Activated naive CD8-positive, alpha-beta T cell treated with anti-CD3 and anti-CD28 coated beads, Interleukin-2, amount 50 U/mL, for 24 hours (primary cell): ENCODE measurements around the gene MAP4K5.
"Not testable (repeated sequence)": the region's sequence is repeated elsewhere in the genome, so short reads cannot be mapped to it uniquely, and the experiment has no call there.

Experiments used
- ATAC-seq: fragments of 150-1000 bp; cut with Tn5 transposase; one replicate; pipeline ENCODE4 v1.10.0; 2021
- DNase-seq: peaks from one replicate; pipeline ENCODE4 v3.0.0; 2021
- H3K27ac Mint-ChIP-seq: one replicate; pipeline ENCODE4 v1.8.0; 2021; ENCODE audit warnings: mild to moderate bottlenecking, mixed read lengths
- H3K27me3 Mint-ChIP-seq: one replicate; pipeline ENCODE4 v1.8.0; 2021; ENCODE audit warnings: mixed read lengths
- H3K36me3 Mint-ChIP-seq: one replicate; pipeline ENCODE4 v1.8.0; 2021; ENCODE audit warnings: low read depth, mixed read lengths
- H3K4me1 Mint-ChIP-seq: one replicate; pipeline ENCODE4 v1.8.0; 2021; ENCODE audit warnings: mixed read lengths
- H3K4me3 Mint-ChIP-seq: one replicate; pipeline ENCODE4 v1.8.0; 2021; ENCODE audit warnings: mild to moderate bottlenecking, moderate library complexity, mixed read lengths
- H3K9me3 Mint-ChIP-seq: one replicate; pipeline ENCODE4 v1.8.0; 2021; ENCODE audit warnings: mixed read lengths

The MAP4K5 gene

GRCh38 chr14:50524060-50524459 is 8.3 kb downstream of the MAP4K5 start:
- no peak for ATAC-seq
- Mint-ChIP-seq H3K27ac (peak overlapping the region; percentile 4), H3K4me3 (no peak overlapping the region), H3K27me3 (no peaks in the 10 kb centered on the region), H3K9me3 (no peaks in the 10 kb centered on the region), H3K4me1 (peaks cover 68% of the 10 kb centered on the region), H3K36me3 (peaks cover 5% of the 10 kb centered on the region)
- no peak for DNase-seq

DNA sequence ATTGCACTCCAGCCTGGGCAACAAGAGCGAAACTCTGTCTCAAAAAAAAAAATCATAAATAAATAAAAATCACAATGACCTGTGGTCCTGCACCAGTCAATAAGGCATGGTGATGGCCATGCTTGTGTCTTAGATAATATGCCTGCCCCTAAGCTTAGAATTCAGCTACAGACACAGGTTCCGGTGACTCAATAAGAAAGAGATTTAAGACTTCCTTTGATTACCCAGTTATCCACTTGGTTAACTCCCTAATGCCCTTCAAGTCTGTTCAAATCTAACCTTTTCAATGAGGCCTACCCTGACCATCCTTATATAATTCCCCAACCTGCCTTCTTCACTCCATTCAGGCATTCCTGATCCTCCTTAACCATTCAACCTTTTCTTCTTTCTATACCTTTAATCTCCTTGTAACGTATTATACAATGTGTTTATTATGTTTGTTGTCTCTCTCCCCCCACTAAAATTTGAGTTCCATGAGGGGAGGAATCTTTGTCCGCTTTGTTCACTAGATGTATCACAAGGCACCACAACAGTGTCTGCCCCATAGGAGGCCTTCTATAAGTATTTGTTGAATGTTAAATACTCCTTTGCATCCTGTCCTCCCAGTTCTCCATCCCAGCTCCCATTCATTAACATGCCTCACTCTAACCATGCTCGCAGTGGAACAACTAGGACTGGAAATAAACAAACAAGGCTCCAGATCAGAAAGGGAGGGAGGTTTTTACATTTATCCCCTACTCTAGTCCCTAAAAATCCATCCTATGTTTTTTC is 8.9 kb downstream of the MAP4K5 start:
- no peaks in the 10 kb centered on the region for H3K9me3 Mint-ChIP-seq

GRCh38 chr14:50521912-50522341 is 10.4 kb downstream of the MAP4K5 start:
- peaks cover 3% of the 10 kb centered on the region for H3K36me3 Mint-ChIP-seq

More for the DNA sequence above, 8.9 kb downstream of the MAP4K5 start:
- ATAC-seq (no peak), DNase-seq (no peak)
- H3K27me3 Mint-ChIP-seq, result no peaks in the 10 kb centered on the region
- no peak overlapping the region for H3K4me3 Mint-ChIP-seq
- H3K36me3 Mint-ChIP-seq, result peaks cover 5% of the 10 kb centered on the region
- no peak overlapping the region for H3K27ac Mint-ChIP-seq
- peaks cover 67% of the 10 kb centered on the region for H3K4me1 Mint-ChIP-seq

GRCh38 chr14:50520947-50521815 is 11.2 kb downstream of the MAP4K5 start:
- DNase-seq (peak; percentile 50), ATAC-seq (peak; percentile 92)
- H3K27me3 Mint-ChIP-seq, result no peaks in the 10 kb centered on the region

More at GRCh38 chr14:50521912-50522341, 10.4 kb downstream of the MAP4K5 start:
- ATAC-seq, result peak; percentile 62
- H3K27ac Mint-ChIP-seq, result peak overlapping the region; percentile 85
- no peak for DNase-seq
- peaks cover 63% of the 10 kb centered on the region for H3K4me1 Mint-ChIP-seq
- H3K27me3 Mint-ChIP-seq, result no peaks in the 10 kb centered on the region
- peak overlapping the region; percentile 51 for H3K4me3 Mint-ChIP-seq
- H3K9me3 Mint-ChIP-seq, result no peaks in the 10 kb centered on the region

DNA sequence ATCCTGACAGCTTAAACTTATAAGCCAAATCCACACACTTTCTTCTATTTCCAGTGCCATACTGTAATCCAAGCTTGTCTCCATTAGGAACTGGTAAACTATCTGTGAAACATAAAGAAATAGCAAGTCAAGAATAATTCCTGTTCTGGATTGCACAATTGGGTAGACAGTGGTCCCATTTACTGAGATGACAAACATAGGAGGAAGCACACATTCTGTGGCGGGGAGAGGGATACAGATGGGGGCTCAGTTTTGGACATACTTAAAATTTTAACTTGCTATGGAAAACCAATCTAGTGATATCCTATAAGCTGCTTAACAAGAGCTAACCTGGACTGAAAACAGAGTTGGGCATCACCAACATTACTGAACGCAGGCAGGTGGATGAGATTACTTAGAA is 16.3 kb downstream of the MAP4K5 start:
- H3K4me3 Mint-ChIP-seq, result no peak overlapping the region
- no peak overlapping the region for H3K27ac Mint-ChIP-seq
- no peak for DNase-seq
- no peak for ATAC-seq
- H3K9me3 Mint-ChIP-seq, result no peaks in the 10 kb centered on the region
- no peaks in the 10 kb centered on the region for H3K27me3 Mint-ChIP-seq
- peaks cover 1% of the 10 kb centered on the region for H3K36me3 Mint-ChIP-seq
- H3K4me1 Mint-ChIP-seq, result peaks cover 17% of the 10 kb centered on the region

More at GRCh38 chr14:50520947-50521815, 11.2 kb downstream of the MAP4K5 start:
- peak overlapping the region; percentile 51 for H3K4me3 Mint-ChIP-seq
- H3K4me1 Mint-ChIP-seq, result peaks cover 60% of the 10 kb centered on the region
- H3K9me3 Mint-ChIP-seq, result no peaks in the 10 kb centered on the region
- peak overlapping the region; percentile 85 for H3K27ac Mint-ChIP-seq
- H3K36me3 Mint-ChIP-seq, result no peaks in the 10 kb centered on the region

DNA sequence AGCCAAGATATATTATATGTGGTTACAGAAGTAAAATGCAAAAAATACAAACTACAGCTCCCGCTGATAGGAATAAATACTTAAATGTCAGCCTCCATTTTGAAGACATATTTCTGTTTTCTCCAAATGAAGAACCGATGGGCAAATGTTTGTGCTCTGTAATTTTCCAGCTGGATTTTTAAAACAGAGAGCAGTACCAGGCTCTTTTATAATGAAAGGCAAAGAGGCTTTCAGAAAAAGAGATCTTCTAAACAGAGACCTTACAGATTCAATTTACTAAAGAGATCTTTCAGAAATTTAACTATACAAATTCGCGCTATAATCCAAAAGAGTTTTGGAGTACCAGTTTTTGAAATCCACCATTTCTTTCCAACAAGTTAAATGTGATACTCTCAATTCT is 19.9 kb downstream of the MAP4K5 start:
- Mint-ChIP-seq H3K27ac (no peak overlapping the region), H3K4me3 (no peak overlapping the region), H3K27me3 (no peaks in the 10 kb centered on the region), H3K9me3 (peaks cover 3% of the 10 kb centered on the region), H3K4me1 (peaks cover 10% of the 10 kb centered on the region), H3K36me3 (peaks cover 11% of the 10 kb centered on the region)
- DNase-seq, result no peak
- ATAC-seq, result no peak

GRCh38 chr14:50510157-50510556 is 22.2 kb downstream of the MAP4K5 start:
- ATAC-seq (no peak), DNase-seq (no peak)
- Mint-ChIP-seq H3K27ac (no peak overlapping the region), H3K4me3 (no peak overlapping the region), H3K36me3 (peaks cover 11% of the 10 kb centered on the region), H3K4me1 (peaks cover 15% of the 10 kb centered on the region), H3K27me3 (no peaks in the 10 kb centered on the region), H3K9me3 (peaks cover 3% of the 10 kb centered on the region)

DNA sequence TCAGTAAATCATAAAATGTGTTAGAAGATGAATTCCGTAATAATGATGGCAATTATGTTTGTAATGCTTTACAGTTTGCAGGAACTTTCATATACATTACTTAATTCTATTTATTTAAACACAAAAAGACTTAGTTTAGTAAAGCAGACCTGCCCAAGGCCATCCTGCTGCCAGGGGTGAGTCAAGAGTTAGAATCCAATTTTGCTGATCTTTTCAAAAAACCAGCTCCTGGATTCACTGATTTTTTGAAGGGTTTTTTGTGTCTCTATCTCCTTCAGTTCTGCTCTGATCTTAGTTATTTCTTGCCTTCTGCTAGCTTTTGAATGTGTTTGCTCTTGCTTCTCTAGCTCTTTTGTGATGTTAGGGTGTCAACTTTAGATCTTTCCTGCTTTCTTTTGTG is 25.3 kb downstream of the MAP4K5 start:
- not testable (repeated sequence) for H3K27me3 Mint-ChIP-seq, DNase-seq, H3K9me3 Mint-ChIP-seq, H3K4me3 Mint-ChIP-seq, ATAC-seq
- H3K27ac Mint-ChIP-seq, result peak overlapping the region; percentile 23
- peaks cover 21% of the 10 kb centered on the region for H3K36me3 Mint-ChIP-seq
- peaks cover 15% of the 10 kb centered on the region for H3K4me1 Mint-ChIP-seq

- DNase-seq, result no peak
- Mint-ChIP-seq H3K27ac (no peak overlapping the region), H3K36me3 (peaks cover 22% of the 10 kb centered on the region), H3K9me3 (no peaks in the 10 kb centered on the region), H3K4me1 (peaks cover 10% of the 10 kb centered on the region), H3K4me3 (no peak overlapping the region), H3K27me3 (no peaks in the 10 kb centered on the region)
- ATAC-seq, result peak; percentile 49
Measured at GRCh38 chr14:50501642-50502041, 30.7 kb downstream of the MAP4K5 start.

GRCh38 chr14:50497351-50497750 is 35.0 kb downstream of the MAP4K5 start:
- ATAC-seq (no peak), DNase-seq (no peak)
- no peaks in the 10 kb centered on the region for H3K9me3 Mint-ChIP-seq
- H3K36me3 Mint-ChIP-seq, result peaks cover 21% of the 10 kb centered on the region
- peaks cover 8% of the 10 kb centered on the region for H3K4me1 Mint-ChIP-seq
- H3K27ac Mint-ChIP-seq, result no peak overlapping the region
- H3K27me3 Mint-ChIP-seq, result no peaks in the 10 kb centered on the region
- no peak overlapping the region for H3K4me3 Mint-ChIP-seq

DNA sequence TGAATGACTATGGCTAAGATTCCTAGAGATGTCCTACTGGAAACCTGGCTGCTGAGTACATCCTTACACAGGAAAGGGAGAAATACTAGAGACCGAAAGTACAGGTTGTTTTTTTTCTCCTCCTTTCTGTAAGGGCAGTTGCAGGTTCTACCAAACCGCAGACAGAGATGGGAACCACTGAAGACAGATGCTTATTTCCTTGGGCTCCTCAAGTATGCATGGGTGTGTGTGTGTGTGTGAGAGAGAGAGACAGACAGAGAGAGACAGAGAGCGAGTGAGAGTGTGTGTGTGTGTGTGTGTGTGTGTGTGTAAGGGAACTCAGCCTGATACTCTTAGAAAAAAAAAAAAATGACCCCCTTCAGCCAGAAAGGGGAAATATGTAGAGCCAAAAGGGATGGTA is 42.5 kb downstream of the MAP4K5 start:
- ATAC-seq (no peak), DNase-seq (no peak)
- H3K27ac Mint-ChIP-seq, result no peak overlapping the region
- H3K4me3 Mint-ChIP-seq, result no peak overlapping the region
- H3K36me3 Mint-ChIP-seq, result peaks cover 12% of the 10 kb centered on the region
- no peaks in the 10 kb centered on the region for H3K9me3 Mint-ChIP-seq
- H3K4me1 Mint-ChIP-seq, result peaks cover 2% of the 10 kb centered on the region
- no peaks in the 10 kb centered on the region for H3K27me3 Mint-ChIP-seq

DNA sequence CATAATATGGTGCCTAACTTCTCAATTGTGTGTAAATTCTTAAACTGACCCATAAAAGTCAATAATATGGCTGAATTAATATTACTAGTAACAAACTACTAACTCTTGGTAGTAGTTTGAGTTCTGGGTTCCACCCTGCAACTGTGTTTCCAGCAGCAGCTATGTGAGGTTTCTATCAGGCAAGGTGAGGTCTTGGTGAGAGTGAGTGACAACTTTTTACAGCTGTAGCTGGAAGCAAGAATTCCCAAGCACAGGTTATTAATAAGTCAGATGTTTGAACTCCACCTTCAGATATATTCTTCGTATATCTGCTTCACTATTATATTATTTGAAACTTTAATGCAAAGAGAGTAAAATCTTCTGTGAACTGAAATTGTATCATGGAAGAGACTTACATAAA is 43.8 kb downstream of the MAP4K5 start:
- no peak overlapping the region for H3K27ac Mint-ChIP-seq

GRCh38 chr14:50479041-50479440 is 53.3 kb downstream of the MAP4K5 start:
- no peaks in the 10 kb centered on the region for H3K4me1 Mint-ChIP-seq
- H3K9me3 Mint-ChIP-seq, result peaks cover 15% of the 10 kb centered on the region
- no peak overlapping the region for H3K27ac Mint-ChIP-seq
- ATAC-seq (no peak), DNase-seq (no peak)
- H3K27me3 Mint-ChIP-seq, result no peaks in the 10 kb centered on the region
- no peak overlapping the region for H3K4me3 Mint-ChIP-seq
- peaks cover 51% of the 10 kb centered on the region for H3K36me3 Mint-ChIP-seq

More for the DNA sequence above, 43.8 kb downstream of the MAP4K5 start:
- ATAC-seq (no peak), DNase-seq (no peak)
- H3K4me1 Mint-ChIP-seq, result peaks cover 2% of the 10 kb centered on the region
- no peaks in the 10 kb centered on the region for H3K9me3 Mint-ChIP-seq
- H3K27me3 Mint-ChIP-seq, result no peaks in the 10 kb centered on the region
- peaks cover 9% of the 10 kb centered on the region for H3K36me3 Mint-ChIP-seq
- H3K4me3 Mint-ChIP-seq, result no peak overlapping the region

DNA sequence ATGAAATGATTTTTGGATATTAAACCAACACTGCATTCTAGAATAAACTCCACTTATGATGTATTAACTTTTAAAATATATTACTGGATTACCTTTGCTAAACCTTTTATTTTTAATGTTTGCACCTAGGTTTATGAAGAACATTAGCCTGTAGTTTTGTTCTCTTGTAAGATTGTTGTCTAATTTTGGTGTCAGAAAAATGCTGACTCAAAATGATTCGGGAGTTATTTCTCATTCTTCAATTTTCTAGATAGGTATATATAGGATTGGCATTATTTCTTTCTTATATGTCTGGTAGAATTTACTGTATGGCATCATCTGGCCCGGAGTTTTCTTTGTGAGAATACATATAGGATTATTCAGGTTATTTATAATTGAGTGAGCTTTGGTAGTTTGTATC is 54.6 kb downstream of the MAP4K5 start:
- peaks cover 64% of the 10 kb centered on the region for H3K36me3 Mint-ChIP-seq

GRCh38 chr14:50476134-50476533 is 56.2 kb downstream of the MAP4K5 start:
- Mint-ChIP-seq H3K36me3 (peaks cover 77% of the 10 kb centered on the region), H3K27ac (no peak overlapping the region), H3K4me1 (no peaks in the 10 kb centered on the region), H3K27me3 (no peaks in the 10 kb centered on the region), H3K4me3 (no peak overlapping the region), H3K9me3 (peaks cover 37% of the 10 kb centered on the region)
- DNase-seq (no peak), ATAC-seq (no peak)

More for the DNA sequence above, 54.6 kb downstream of the MAP4K5 start:
- H3K27me3 Mint-ChIP-seq, result no peaks in the 10 kb centered on the region
- no peak for DNase-seq
- no peak overlapping the region for H3K4me3 Mint-ChIP-seq
- H3K27ac Mint-ChIP-seq, result no peak overlapping the region
- no peaks in the 10 kb centered on the region for H3K4me1 Mint-ChIP-seq
- ATAC-seq, result no peak
- H3K9me3 Mint-ChIP-seq, result peaks cover 21% of the 10 kb centered on the region
